Myocyte (in vitro differentiated cells): ENCODE results near the gene BCL7A. TPM values are rescaled to one million over a fixed set of nuclear protein-coding genes. Genes with fewer than 3 reads are reported as not detected.
"Not testable (repeated sequence)": the region's sequence is repeated elsewhere in the genome, so short reads cannot be mapped to it uniquely, and the experiment has no call there.

ENCODE experiments used
- DNase-seq: peaks from one replicate; pipeline ENCODE4 v3.0.0-alpha.2; 2012; ENCODE audit warnings: low read depth
- polyA plus RNA-seq: library from polyadenylated mRNA; unstranded; fragments of >200 nt; gene quantifications from one replicate; pipeline ENCODE4 v1.2.1, GENCODE V29; 2012; ENCODE audit warnings: missing spikeins
- total RNA-seq: library from RNA; depleted of rRNA; stranded (reverse); fragments of >200 nt; gene quantifications from 2 replicates; pipeline ENCODE4 v1.2.3, GENCODE V29; 2014

Gene BCL7A
- 14.0 and 17.2 TPM in 2 replicates for total RNA-seq
- polyA plus RNA-seq: 7.7 TPM

DNA sequence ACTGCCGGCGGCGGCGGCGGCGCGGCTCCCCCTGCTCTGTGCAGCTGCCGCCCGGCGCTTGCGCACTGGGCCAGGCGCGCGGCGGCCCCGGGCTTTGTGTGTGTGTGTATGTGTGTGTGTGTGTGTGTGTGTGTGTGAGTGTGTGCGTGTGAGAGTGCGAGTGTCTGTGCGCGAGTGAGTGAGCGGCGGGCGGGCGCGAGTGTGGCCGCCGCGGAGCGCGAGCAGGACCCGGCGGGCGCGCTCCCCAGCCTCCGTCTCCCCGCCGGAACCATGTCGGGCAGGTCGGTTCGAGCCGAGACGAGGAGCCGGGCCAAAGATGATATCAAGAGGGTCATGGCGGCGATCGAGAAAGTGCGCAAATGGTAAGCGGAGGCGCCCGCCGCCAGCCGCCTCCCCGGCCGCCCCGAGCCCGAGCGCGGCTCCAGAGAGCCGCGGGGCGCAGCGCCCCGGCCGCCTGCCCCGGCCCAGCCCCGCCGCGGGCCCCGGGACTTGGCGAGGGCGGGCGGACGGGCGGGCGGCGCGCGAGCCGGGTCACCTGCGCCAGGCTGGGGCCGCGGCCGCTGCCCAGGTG lies at the start of gene BCL7A:
TSS of gene BCL7A (plus strand) at position 63 of the 571 bp plus-strand sequence. CDS start at position 271, 208 bp downstream.
- peak; percentile 84 for DNase-seq

DNA sequence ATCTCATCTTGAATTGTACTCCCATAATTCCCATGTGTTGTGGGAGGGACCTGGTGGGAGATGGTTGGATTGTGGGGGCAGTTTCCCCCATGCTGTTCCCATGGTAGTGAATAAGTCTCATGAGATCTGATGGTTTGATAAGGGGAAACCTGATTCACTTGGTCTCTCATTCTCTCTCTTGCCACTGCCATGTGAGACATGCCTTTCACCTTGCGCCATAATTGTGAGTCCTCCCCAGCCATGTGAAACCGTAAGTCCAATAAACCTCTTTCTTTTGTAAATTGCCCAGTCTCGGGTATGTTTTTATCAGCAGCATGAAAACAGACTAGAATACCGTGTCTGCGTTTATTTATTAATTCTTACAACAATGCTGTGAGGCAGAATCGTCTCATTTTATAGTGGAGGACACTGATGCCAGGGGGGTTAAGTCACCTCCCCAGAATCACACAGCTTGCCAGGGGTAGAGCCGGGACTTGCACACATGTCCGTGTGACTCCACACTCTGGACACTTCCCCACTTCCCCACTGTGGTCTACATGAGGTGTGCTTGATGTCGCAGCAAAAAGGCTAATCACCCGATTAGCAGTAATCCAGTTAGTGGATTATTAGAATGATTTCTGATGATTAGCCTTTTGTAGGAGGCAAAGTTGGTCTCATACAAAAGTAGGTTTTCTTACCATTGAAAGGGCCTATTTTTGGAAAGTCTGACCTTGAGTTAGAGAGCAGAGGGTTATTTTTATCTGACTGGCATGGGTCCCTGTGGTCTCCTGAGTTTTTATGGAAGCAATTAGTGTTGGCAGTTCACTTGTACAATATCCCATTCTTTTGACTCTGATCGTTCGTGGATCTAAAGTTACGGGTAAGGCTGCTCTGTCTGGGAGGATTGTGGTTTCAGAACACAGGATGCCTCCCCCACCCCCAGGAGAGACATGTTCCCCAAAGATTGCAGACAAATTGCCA lies 47.4 kb upstream of the BCL7A start:
- peak; percentile 56 for DNase-seq

DNA sequence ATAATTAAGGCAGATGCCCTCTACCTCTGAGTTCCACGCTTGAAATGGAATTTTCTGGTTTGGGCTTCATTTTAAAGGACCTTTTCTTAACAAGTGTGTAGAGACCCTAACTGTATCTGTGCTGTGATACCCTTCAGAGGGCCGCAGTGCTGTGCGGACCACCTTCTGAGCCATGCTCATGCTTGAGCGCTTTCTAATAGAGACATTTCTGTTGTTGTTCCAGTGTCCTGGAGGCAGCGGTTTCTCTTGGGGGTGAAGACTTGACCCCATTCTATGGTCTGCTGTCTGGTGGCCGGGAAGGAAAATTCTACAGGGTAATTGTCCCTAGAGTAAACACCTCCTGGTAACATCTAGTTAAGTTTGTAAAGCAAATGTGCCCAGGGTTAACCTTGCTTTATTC lies 46.7 kb upstream of the BCL7A start:
- DNase-seq: no peak

DNA sequence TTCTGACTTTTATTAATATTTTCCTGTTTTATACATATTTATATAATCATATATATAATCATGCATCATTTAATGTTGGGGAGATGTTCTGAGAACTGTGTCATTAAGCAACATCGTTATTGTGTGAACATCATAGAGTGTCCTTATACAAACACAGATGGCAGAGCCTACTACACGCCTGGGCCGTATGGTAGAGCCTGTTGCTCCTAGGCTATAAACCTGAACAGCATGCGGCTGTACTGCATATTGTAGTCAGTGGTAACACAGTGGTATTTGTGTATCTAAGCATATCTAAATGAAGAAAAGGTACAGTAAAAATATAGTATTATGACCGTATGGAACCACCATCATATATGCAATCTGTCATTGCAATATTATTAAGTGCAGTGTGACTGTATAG lies 44.7 kb upstream of the BCL7A start:
- no peak for DNase-seq

DNA sequence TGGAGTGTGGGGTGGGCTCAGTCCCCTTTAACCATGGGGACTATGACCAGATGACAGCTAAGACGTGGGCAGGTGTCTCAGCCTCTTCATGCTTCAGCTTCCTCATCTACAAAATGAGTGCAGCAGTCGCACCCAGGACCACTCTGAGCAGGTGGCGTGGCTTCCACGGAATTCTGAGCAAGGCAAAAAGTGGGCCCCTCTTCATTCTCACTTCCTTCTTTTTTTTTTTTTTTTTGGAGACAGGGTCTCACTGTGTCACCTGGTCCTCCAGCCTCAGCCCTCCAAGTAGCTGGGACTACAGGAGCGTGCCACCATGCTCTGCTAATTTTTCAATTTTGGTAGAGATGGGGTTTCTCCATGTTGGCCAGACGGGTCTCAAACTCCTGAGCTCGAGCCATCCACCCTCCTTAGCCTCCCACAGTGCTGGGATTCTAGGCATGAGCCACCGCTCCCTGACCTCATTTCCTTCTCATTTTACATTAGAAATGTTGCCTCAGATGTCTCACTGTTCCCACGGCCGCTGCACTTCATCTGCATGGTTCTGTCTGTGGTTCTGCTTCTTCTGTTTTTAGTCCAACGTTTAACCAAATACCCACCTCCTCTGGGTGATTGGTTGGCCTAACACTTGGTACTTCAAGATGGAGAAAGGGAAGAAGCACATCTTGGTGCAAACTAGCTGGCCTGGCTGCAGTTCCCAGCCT lies 41.3 kb upstream of the BCL7A start:
- peak; percentile 23 for DNase-seq

DNA sequence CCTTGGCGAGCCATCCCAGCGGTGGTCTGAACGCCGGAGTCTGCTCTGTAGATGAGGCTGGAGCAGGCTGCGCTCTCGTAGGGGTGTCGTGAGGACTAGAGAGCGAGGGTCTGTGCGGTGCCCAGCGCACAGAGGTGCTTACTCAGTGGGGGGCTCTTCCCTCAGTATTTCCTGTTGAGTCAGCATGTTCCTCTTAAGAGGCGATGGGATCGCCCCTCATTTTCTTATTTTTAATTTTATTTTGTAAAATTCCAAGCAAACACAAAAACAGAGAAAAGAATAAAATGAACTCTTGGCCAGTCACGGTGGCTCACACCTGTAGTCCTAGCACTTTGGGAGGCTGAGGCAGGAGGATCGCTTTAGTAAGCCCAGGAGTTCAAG lies 40.8 kb upstream of the BCL7A start:
- DNase-seq: no peak

DNA sequence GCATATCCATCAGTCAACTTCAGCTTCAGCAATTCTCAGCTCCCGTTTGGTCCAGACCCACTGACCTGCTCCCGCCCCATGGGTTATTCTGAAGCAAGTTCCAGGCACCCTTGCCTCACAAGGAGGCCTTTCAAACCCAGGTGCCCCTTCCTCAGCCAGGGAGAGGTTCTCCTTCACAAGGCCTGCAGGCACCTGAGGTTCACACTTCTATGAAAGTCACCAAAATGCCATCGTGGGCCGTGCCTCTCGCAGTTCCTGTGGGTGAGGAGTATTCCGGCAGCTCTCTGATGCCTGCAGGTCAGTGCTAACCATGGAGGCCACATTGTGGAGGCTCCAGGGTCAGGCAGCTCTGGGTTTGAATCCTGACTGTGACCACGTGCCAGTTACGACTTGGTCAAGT lies 40.2 kb upstream of the BCL7A start:
- no peak for DNase-seq

DNA sequence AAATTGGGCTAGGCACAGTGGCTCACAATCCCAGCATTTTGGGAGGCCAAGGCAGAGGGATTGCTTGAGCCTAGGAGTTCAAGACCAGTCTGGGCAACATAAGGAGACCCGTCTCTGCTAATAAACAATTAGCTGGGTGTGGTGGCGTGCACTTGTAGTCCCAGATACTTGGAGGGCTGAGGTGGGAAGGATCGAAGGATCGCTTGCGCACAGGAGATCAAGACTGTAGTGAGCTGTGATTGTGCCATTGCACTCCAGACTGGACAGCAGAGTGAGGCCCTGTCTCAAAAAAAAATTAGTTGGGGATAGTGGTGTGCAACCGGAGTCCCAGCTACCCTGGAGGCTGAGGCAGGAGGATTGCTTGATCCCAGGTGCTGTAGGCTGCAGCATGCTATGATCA lies 38.7 kb upstream of the BCL7A start:
- no peak for DNase-seq

DNA sequence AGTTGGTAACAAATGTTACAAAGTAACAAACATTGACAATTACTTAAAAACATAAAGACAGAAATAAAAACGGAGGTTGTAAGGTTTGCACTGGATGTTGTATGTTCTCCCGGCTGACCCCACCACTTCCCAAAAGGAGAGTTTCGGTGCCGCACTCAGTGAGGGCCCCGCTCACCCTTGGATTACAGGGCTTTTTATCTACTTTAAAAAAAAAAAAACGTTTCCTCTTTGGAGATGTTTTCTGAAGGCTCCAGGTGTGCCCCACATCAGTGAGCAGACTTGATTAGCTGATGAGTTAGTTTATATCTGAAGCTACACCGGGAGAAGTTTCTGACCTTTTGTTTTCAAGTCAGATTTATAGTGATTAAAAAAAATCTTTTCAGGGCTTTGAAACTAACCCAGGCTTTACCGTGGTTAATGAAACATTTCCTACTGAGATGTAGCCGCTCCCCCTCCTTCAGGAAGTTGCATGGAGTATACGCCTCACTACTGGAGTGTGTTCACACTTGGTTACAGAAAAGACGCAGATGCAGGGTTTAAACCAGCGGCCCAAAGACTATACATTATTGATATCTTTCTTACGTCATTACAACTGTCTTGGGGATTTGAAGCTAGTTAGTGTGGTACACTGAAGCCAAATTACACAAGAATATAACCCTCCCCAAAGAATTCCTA lies 38.0 kb upstream of the BCL7A start:
- DNase-seq: no peak

DNA sequence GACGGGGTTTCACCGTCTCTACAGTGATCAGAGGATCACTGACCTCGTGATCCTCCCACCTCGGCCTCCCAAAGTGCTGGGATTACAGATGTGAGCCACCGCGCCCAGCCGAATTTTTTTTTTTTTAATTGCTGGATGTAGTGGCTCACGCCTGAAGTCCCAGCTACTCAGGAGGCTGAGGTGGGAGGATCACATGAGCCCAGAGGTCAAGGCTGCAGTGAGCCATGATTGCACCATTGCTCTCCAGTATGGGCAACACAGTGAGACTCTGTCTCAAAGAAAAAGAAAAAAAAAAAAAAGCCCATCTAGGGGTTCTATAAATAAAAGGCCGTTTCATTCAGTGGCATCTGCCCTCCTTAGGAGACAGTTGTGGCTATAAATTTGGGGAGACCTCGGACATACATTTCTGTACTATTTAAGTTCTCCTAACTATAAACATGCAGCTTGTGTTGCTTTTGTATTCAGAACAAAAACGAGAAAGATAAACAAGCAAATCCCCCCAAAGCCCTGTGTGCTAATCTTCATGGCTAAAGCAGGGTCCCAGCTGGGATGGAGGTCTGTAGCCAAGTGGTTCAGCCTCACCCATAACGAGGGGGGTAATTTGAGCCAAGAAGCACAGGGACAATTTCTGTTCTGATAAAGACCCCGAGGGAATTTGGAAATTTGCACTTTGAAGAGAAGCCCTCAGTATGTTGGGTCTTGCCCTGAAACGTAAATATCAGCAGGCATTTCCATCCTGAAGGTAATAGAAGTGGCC lies 35.0 kb upstream of the BCL7A start:
- no peak for DNase-seq

DNA sequence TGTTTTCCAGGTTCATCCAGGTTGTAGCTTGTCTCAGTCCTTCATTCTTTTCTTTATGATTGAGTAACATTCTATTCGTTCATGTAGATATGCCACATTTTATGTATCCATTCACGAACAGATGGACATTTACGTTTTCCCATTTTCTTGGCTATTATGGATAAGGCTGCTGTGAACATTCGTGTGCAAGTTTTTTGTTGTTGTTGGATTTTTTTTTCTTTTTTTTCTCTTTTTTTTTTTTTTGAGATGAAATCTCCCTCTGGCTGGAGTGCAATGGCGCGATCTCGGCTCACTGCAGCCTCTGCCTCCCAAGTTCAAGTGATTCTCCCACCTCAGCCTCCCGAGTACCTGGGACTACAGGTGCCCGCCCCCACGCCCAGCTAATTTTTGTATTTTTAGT lies 33.2 kb upstream of the BCL7A start:
- not testable (repeated sequence) for DNase-seq

DNA sequence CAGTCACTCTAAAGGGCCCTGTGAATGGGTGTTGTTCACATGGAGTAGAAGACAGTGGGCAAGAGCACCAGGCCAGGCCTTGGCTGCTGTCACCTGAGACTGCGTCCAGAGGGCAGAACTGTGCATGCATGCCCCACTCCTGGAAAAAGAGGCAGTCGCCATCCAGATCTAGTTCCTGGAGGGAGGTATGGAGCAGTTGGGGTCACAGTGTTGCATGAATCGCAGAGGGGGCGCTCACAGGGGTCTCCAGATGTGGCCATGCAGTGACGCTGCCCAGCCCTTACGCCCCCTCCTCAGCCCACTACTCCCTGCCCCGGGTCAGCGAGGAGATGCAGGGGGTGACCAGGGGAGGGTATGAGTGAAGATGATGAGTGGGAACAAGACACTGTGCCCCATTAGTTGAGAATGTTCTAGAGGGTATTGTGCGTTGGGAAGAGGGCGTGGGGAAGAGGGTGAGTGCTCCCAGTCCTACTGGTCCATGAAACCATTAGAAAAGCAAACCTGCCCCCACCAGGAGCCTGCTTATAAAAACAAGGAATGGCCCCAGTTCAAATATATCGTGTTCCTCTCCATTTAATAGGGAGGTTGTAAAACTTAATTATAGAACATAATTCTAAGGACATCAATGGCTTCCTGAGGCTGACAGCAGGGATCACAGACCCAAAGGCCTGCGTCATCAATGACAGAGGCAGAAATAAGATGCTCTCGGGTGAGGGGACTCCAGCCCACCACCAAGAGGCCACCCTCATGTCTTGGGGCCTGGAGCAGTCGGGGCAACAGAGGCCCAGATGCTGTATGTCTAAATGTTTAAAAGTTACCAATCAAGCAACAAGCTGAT lies 32.2 kb upstream of the BCL7A start:
- DNase-seq: no peak

DNA sequence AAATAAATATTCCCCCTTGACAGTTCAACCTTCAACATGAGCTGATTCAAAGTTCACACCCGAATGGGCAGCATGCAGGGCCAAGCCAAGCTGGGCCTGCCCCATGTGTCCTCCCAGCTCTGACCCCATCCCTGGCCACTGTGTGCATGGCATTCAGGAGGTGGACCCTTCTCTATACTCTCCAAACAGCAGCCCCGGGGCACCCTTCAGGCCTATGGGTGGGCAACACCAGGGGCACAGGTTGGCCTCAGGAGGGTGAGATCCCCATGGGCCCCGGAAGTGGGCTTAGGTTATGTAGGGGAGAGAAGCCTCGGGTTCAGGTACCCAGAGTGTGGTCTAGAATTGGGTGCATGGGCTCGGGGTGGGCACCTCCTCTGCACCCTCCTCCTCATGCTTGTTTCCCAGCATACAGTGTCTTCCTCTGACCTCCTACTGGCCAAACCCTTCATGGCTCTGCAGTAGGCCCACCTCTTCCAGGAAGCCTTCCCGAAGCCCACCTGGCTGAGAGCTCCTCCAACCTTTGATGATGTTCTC lies 31.5 kb upstream of the BCL7A start:
- DNase-seq: no peak

DNA sequence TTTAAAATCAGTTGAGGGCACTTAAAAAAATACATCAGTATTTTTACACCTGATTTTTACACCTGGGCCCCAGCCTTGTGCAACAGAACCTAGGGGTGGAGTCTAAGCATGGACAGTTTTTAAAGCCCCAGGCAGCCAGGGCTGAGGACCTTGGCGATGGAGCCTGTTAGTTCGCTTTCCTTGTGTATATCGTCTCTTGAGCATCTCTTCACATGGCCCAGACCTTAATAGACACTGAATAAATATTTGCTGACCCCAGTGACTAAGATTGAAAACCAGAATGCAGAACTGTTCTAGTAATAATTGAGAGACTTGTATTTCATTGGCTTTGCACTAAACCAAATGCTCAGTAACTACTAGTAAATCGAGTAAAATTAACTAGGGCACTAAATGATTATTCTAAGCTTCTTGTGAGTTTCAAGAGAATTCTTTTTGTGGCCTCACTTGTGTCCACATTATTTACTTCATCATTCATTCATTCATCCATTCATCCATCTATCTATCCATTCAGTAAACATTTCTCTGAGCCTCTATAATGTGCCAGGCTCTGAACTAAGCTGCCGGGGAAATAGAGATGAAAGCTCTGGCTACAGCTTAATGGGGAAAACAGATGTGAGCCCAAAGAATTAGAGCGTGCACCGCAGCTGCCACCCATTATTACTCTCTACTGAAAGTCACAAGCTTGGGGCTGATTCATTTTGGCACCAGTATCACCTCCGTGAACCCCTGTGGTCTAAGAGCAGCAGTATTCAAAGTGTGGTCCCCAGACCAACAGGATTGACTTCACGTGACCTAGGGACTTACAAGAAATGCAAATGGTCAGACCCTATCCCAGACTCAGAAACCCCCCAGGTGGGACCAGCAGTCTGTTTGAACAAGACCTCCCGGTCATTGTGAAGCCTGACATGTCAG lies 30.7 kb upstream of the BCL7A start:
- peak; percentile 36 for DNase-seq

DNA sequence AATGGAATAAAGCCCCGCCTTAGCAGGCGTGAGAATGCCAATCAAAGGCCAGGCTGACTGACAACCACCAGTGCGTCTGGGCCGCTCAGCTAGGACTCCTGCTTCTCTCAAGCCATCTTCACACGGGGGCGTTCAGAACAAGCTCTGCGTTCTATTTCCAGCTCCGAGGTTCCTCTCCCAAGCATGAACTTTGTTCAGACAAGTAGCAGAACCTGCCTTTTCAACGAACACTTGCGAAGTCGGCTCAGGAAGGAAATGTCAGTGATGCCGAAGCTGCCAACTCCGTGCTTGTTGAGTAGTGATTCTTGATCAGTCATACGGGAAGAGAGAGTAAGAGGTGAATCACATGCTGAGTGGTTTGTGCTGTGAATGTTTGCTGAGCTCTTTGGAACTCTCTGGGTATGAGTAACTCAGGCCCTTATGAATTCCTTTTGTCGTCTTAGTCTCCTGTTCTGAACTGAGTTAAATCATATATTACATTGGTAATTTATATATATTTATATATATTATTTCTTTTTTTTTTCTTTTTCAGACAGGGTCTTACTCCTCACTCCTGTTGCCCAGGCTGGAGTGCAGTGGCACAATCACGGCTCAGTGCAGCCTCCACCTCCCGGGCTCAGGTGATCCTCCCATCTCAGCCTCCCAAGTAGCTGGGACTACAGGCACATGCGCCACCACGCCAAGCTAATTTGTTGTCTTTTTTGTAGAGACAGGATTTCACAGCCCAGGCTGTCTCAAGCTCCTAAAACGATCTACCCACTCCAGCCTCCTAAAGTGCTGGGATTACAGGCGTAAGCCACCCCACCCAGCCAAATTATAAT lies 29.4 kb upstream of the BCL7A start:
- peak; percentile 85 for DNase-seq

DNA sequence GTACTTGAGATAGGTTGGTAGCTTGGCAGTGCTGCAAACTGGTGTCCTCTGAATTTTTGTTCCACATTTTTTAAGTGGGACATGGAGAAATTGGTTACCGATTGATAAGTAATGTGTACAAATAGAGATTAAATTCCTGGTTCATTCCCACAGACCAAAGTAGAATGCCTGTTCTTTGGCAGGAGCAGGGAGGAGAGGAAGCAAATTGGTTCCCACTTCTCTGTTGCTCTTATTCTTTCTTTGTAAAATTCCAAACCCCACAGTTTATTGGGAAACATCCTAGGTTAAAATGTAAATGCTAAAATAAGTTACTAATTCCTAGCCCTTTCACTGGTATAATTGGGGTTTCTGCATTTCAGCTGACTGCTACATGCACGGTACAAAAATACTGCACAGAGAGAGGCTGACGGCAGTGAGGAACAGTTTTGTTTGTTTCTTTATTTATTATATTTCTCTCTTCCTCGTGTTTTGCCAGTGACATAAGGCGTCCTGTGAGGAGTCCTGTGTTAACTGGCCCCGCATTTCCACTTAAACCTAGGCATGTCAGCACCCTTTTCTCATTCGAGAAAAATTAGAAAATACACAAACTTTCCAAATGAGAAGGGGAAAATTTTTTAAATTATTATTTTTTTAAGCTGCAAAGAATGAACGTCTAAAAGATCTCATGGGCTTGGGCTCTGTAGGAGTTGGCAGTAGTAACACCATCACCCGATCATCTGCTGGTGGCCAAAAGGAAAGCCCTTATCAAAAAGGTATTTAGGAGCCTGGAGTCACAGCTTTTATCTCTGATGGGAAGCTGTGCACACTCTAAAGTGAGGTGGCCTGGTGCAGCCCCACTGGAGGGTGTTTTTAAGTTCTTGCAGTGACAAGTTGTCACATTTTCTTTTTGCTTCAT lies 25.4 kb upstream of the BCL7A start:
- no peak for DNase-seq
